Astrocyte of the hippocampus (primary cell): ENCODE results near the gene APLNR.

Experiments
- DNase-seq: peaks from one replicate; pipeline ENCODE4 v3.0.0; 2011; ENCODE audit warnings: low read depth, low spot score

Gene APLNR

GRCh38 chr11:57217053-57217452 is 20.0 kb downstream of the APLNR start:
- no peak for DNase-seq

- no peak for DNase-seq
Measured at GRCh38 chr11:57216463-57216862, 20.6 kb downstream of the APLNR start.

GRCh38 chr11:57214494-57214893 is 22.6 kb downstream of the APLNR start:
- peak; percentile 86 for DNase-seq

GRCh38 chr11:57214098-57214417 is 23.0 kb downstream of the APLNR start:
- no peak for DNase-seq

- peak; percentile 86 for DNase-seq
Measured at GRCh38 chr11:57213342-57214097, 23.5 kb downstream of the APLNR start.

- DNase-seq, result no peak
Measured at GRCh38 chr11:57210781-57211180, 26.3 kb downstream of the APLNR start.

GRCh38 chr11:57207168-57207567 is 29.9 kb downstream of the APLNR start:
- no peak for DNase-seq

- peak; percentile 62 for DNase-seq
Measured at GRCh38 chr11:57205041-57205641, 31.9 kb downstream of the APLNR start.

GRCh38 chr11:57203882-57204480 is 33.1 kb downstream of the APLNR start:
- no peak for DNase-seq

- no peak for DNase-seq
Measured at GRCh38 chr11:57203359-57203758, 33.7 kb downstream of the APLNR start.

GRCh38 chr11:57202281-57202680 is 34.8 kb downstream of the APLNR start:
- no peak for DNase-seq

GRCh38 chr11:57200917-57201316 is 36.1 kb downstream of the APLNR start:
- no peak for DNase-seq

GRCh38 chr11:57199330-57199729 is 37.7 kb downstream of the APLNR start:
- no peak for DNase-seq

- no peak for DNase-seq
Measured at GRCh38 chr11:57197762-57198161, 39.3 kb downstream of the APLNR start.

- no peak for DNase-seq
Measured at GRCh38 chr11:57196596-57196995, 40.5 kb downstream of the APLNR start.

GRCh38 chr11:57192316-57192715 is 44.7 kb downstream of the APLNR start:
- no peak for DNase-seq

GRCh38 chr11:57191311-57192219 is 45.5 kb downstream of the APLNR start:
- DNase-seq, result no peak

GRCh38 chr11:57190548-57190947 is 46.5 kb downstream of the APLNR start:
- DNase-seq, result no peak
